ENCODE results near the gene ABHD17C. TPM values are rescaled to one million over a fixed set of nuclear protein-coding genes. Genes with fewer than 3 reads are reported as not detected.
"Not testable (repeated sequence)": the region's sequence is repeated elsewhere in the genome, so short reads cannot be mapped to it uniquely, and the experiment has no call there.

Gene ABHD17C
- total RNA-seq (2021), result 35.6 and 42.2 TPM in 2 replicates
- percentile 92 among the genes with signal in this experiment for Bru-seq, nascent RNA
- BruChase-seq, experiment 1, labeled RNA remaining after a 2-hour chase, result percentile 80 among the genes with signal in this experiment
- BruChase-seq, experiment 2, labeled RNA remaining after a 6-hour chase, result percentile 91 among the genes with signal in this experiment
- long read RNA-seq, transcript ABHD17C-201 (3 exons, 2,368 nt), result major isoform, 82 of 94 reads
- long read RNA-seq, partial matches to known transcripts, result 2 of 94 reads
- long read RNA-seq, other reads (novel, unspliced or antisense), result 10 of 94 reads

GRCh38 chr15:80695099-80695910 lies at the start of gene ABHD17C:
ABHD17C (plus strand) TSS chr15:80695310; CDS start chr15:80695430, 120 bp downstream.
- intact Hi-C loops (cut with micrococcal nuclease; ENCODE audit: unreplicated experiment), result loop anchor here (5.0 to 10.0 kb wide), 3 partner anchors 62 to 272 kb away; no protein-coding TSS in a partner anchor

GRCh38 chr15:80645494-80646065 lies 49.5 kb upstream of the ABHD17C start:
- intact Hi-C loops (cut with micrococcal nuclease; ENCODE audit: unreplicated experiment), result no loop called here
- CTCF ChIA-PET, result no interaction called here
- Histone ChIP-seq H3K79me2 (ENCODE audit: low read depth) (no peaks in the 10 kb centered on the region), H3K9me2 (ENCODE audit: insufficient read depth) (no peaks in the 10 kb centered on the region), H3K4me1 (replicated peaks; ENCODE audit: insufficient read depth) (no peaks in the 10 kb centered on the region), H4K20me1 (ENCODE audit: insufficient read depth) (no peaks in the 10 kb centered on the region), H3K36me3 (ENCODE audit: low read depth) (no peaks in the 10 kb centered on the region), H3K27ac (no peak overlapping the region), H2AFZ (no peak overlapping the region), H3K4me3 (no peak overlapping the region), H3F3A (ENCODE audit: insufficient read depth, low read depth) (no peaks in the 10 kb centered on the region), H3K4me2 (no peak overlapping the region), H3K27me3 (ENCODE audit: insufficient read depth, low read depth) (no peaks in the 10 kb centered on the region), H3K9me3 (ENCODE audit: insufficient read depth, low read depth) (peaks cover 8% of the 10 kb centered on the region)
- TF ChIP-seq CTCF (conservative IDR thresholded peaks at IDR 0.05), result no peak
- POLR2A ChIA-PET (ENCODE audit: unreplicated experiment), result no interaction called here
- no peak for DNase-seq
- BruUV-seq (replicated peaks), result no TSS peak

More at GRCh38 chr15:80695099-80695910, at the start of gene ABHD17C:
- H3K9me3 ChIP-seq (ENCODE audit: insufficient read depth, low read depth), result no peaks in the 10 kb centered on the region
- peaks cover 61% of the 10 kb centered on the region for H3K4me1 ChIP-seq (replicated peaks; ENCODE audit: insufficient read depth)
- H3K27ac ChIP-seq, result peak within 1 kb of the TSS; percentile 74
- H4K20me1 ChIP-seq (ENCODE audit: insufficient read depth), result no peaks in the 10 kb centered on the region; the same call in 1 of the 2 replicates
- BruUV-seq (replicated peaks), result no TSS peak
- H3K4me2 ChIP-seq, result peak within 1 kb of the TSS; percentile 100
- peaks cover 33% of the 10 kb centered on the region; the same call in 1 of the 2 replicates for H3F3A ChIP-seq (ENCODE audit: insufficient read depth, low read depth)
- peak within 1 kb of the TSS; percentile 80 for H2AFZ ChIP-seq
- CTCF ChIA-PET, result interaction anchor here (0.7 to 2.2 kb wide), 2 partner anchors 15 to 128 kb away, joined by 4 read pairs; no protein-coding TSS in a partner anchor
- H3K36me3 ChIP-seq (ENCODE audit: low read depth), result peaks cover 11% of the 10 kb centered on the region; the same call in 1 of the 2 replicates
- POLR2A ChIA-PET (ENCODE audit: unreplicated experiment), result interaction anchor here (0.6 to 1.0 kb wide), 2 partner anchors 13 to 101 kb away, joined by 3 to 5 read pairs; no protein-coding TSS in a partner anchor
- peak within 1 kb of the TSS; percentile 99 for H3K4me3 ChIP-seq
- DNase-seq, result peak in 1 of 2 experiments; percentile 72
- H3K27me3 ChIP-seq (ENCODE audit: insufficient read depth, low read depth), result no peaks in the 10 kb centered on the region
- no peak for TF ChIP-seq EZH2 (IDR thresholded peaks at IDR 0.05; ENCODE audit: low read depth)
- TF ChIP-seq CTCF (conservative IDR thresholded peaks at IDR 0.05), result no peak
- H3K9me2 ChIP-seq (ENCODE audit: insufficient read depth), result no peaks in the 10 kb centered on the region
- peaks cover 66% of the 10 kb centered on the region for H3K79me2 ChIP-seq (ENCODE audit: low read depth)

DNA sequence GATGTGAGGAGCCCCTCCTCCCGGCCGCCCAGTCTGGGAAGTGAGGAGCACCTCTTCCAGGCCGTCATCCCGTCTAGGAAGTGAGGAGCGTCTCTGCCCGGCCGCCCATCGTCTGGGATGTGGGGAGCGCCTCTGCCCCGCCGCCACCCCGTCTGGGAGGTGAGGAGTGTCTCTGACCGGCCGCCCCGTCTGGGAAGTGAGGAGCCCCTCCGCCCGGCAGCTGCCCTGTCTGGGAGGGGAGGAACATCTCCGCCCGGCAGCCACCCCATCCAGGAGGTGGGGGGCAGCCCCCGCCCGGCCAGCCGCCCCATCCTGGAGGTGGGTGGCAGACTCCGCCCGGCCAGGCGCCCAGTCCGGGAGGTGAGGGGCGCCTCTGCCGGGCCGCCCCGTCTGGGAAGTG lies 47.7 kb upstream of the ABHD17C start:
- H3K27ac ChIP-seq; DNase-seq; H4K20me1 ChIP-seq (ENCODE audit: insufficient read depth); CTCF ChIA-PET; H3K4me1 ChIP-seq (replicated peaks; ENCODE audit: insufficient read depth); H3K79me2 ChIP-seq (ENCODE audit: low read depth); H3K36me3 ChIP-seq (ENCODE audit: low read depth); H3K9me2 ChIP-seq (ENCODE audit: insufficient read depth); H3K4me3 ChIP-seq; H3K4me2 ChIP-seq; H2AFZ ChIP-seq; BruUV-seq (replicated peaks); H3K27me3 ChIP-seq (ENCODE audit: insufficient read depth, low read depth); H3F3A ChIP-seq (ENCODE audit: insufficient read depth, low read depth); H3K9me3 ChIP-seq (ENCODE audit: insufficient read depth, low read depth); intact Hi-C loops (cut with micrococcal nuclease; ENCODE audit: unreplicated experiment); POLR2A ChIA-PET (ENCODE audit: unreplicated experiment): not testable (repeated sequence)

All from PC-9 (cell line).